ENCODE measurements around the gene CSRP1. TPM values are rescaled to one million over a fixed set of nuclear protein-coding genes. Genes with fewer than 3 reads are reported as not detected.

Gene CSRP1
- polyA plus RNA-seq, 1 experiment: 957 TPM

- DNase-seq (ENCODE audit: low read depth): no peak
- ChIA-PET CTCF (interaction anchor here (1.4 to 9.1 kb wide), 3 partner anchors 10 to 111 kb away, joined by 3 to 73 read pairs (median 5); no protein-coding TSS in a partner anchor), POLR2A (no interaction called here)
- H3K4me3 ChIP-seq (ENCODE audit: low read depth, low read length): no peak overlapping the region
- no peaks in the 10 kb centered on the region for H3K36me3 ChIP-seq (ENCODE audit: control insufficient read depth, insufficient read depth, low read length)
- H3K27me3 ChIP-seq (ENCODE audit: control insufficient read depth, insufficient read depth, low read length): no peaks in the 10 kb centered on the region
- no peak for TF ChIP-seq CTCF (IDR thresholded peaks at IDR 0.05; ENCODE audit: insufficient read depth, low read depth, low read length)
These were observed 47.9 kb downstream of the CSRP1 start for GRCh38 chr1:201459052-201459451.

DNA sequence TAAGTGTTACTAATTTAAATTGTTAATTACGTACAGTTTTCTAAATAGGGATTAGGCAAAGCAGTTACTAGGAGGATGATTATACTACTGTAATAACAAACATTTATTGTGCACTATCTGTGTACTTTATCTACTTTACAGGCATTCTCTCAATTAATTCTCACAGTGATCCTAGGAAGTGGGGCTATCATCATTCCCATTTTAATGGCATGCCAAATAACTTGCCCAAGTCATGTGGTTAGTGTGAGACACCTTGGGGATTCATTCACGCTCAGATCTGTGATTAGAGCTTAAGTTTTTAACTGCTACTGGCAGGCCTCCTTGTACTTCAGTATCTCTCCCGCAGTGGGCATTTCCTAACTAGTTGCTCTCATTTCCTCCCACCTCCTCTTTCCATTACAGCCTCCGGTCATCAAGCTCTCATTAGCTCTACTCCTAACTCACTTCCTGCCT lies 49.4 kb downstream of the CSRP1 start:
- Histone ChIP-seq H3K4me3 (ENCODE audit: low read depth, low read length) (no peak overlapping the region), H3K36me3 (ENCODE audit: control insufficient read depth, insufficient read depth, low read length) (no peaks in the 10 kb centered on the region), H3K27me3 (ENCODE audit: control insufficient read depth, insufficient read depth, low read length) (no peaks in the 10 kb centered on the region)
- DNase-seq (ENCODE audit: low read depth): no peak
- no peak for TF ChIP-seq CTCF (IDR thresholded peaks at IDR 0.05; ENCODE audit: insufficient read depth, low read depth, low read length)
- CTCF ChIA-PET: interaction anchor here (0.6 to 3.4 kb wide), 6 partner anchors 10 to 109 kb away, joined by 4 to 19 read pairs (median 8); no protein-coding TSS in a partner anchor
- POLR2A ChIA-PET: no interaction called here

GRCh38 chr1:201456499-201457309 lies 50.2 kb downstream of the CSRP1 start:
- H3K4me3 ChIP-seq (ENCODE audit: low read depth, low read length): no peak overlapping the region
- ChIA-PET POLR2A (interaction anchor here (0.6 kb wide), 1 partner anchor 559 kb away, joined by 6 read pairs; no protein-coding TSS in a partner anchor), CTCF (interaction anchor here (0.6 to 3.4 kb wide), 10 partner anchors 9 to 74 kb away, joined by 3 to 19 read pairs (median 4); partner anchors contain the start of gene PHLDA3)
- no peaks in the 10 kb centered on the region for H3K27me3 ChIP-seq (ENCODE audit: control insufficient read depth, insufficient read depth, low read length)
- H3K36me3 ChIP-seq (ENCODE audit: control insufficient read depth, insufficient read depth, low read length): no peaks in the 10 kb centered on the region
- peak; percentile 93 for DNase-seq (ENCODE audit: low read depth)
- no peak for TF ChIP-seq CTCF (IDR thresholded peaks at IDR 0.05; ENCODE audit: insufficient read depth, low read depth, low read length)

- no peak for DNase-seq (ENCODE audit: low read depth)
- TF ChIP-seq CTCF (IDR thresholded peaks at IDR 0.05; ENCODE audit: insufficient read depth, low read depth, low read length): no peak
- H3K27me3 ChIP-seq (ENCODE audit: control insufficient read depth, insufficient read depth, low read length): no peaks in the 10 kb centered on the region
- ChIA-PET POLR2A (no interaction called here), CTCF (interaction anchor here (1.0 to 8.7 kb wide), 6 partner anchors 16 to 57 kb away, joined by 3 to 132 read pairs (median 12); partner anchors contain the start of gene CSRP1)
- no peaks in the 10 kb centered on the region for H3K36me3 ChIP-seq (ENCODE audit: control insufficient read depth, insufficient read depth, low read length)
- no peak overlapping the region for H3K4me3 ChIP-seq (ENCODE audit: low read depth, low read length)
These were observed 51.8 kb downstream of the CSRP1 start for GRCh38 chr1:201455098-201455497.

DNA sequence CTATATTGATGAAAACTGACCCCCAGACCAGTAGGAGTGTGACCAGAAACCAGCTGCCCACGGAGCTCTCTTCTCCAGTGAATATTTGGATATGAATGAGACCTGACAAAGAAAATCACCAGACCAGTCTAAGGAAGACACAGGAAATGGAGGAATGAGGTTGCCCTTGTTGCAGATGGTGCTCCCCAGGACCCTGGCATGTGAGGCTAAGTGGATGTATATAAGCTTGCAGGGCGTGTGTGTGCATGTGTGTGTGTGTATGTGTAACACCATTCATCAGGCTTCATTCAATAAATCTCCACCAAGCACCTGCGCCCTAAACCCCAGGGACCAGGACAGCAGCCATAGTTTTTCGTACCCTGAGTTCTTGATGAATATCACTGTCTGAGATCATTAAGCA lies 52.3 kb downstream of the CSRP1 start:
- Histone ChIP-seq H3K36me3 (ENCODE audit: control insufficient read depth, insufficient read depth, low read length) (no peaks in the 10 kb centered on the region), H3K27me3 (ENCODE audit: control insufficient read depth, insufficient read depth, low read length) (no peaks in the 10 kb centered on the region), H3K4me3 (ENCODE audit: low read depth, low read length) (no peak overlapping the region)
- no peak for TF ChIP-seq CTCF (IDR thresholded peaks at IDR 0.05; ENCODE audit: insufficient read depth, low read depth, low read length)
- POLR2A ChIA-PET: no interaction called here
- DNase-seq (ENCODE audit: low read depth): no peak
- CTCF ChIA-PET: interaction anchor here (1.0 to 8.7 kb wide), 5 partner anchors 19 to 57 kb away, joined by 3 to 132 read pairs (median 11); partner anchors contain the start of gene CSRP1
